HG02973 (cell line): ENCODE data around the gene ACAA2.
"Not testable (repeated sequence)": the region's sequence is repeated elsewhere in the genome, so short reads cannot be mapped to it uniquely, and the experiment has no call there.

Experiments
- ATAC-seq: cut with Tn5 transposase; IDR thresholded peaks from one replicate; pipeline ENCODE4 v1.9.1; 2021; ENCODE audit warnings: moderate library complexity; ENCODE audit not compliant: unreplicated experiment

ACAA2 gene

GRCh38 chr18:49813069-49813318, 339 bp downstream of the ACAA2 start:
- peak; percentile 22 for ATAC-seq

- ATAC-seq = no peak
These were observed 856 bp downstream of the ACAA2 start for GRCh38 chr18:49812286-49813068.

- ATAC-seq = no peak
These were observed 2.0 kb downstream of the ACAA2 start for GRCh38 chr18:49811151-49811938.

- ATAC-seq = not testable (repeated sequence)
These were observed 4.7 kb downstream of the ACAA2 start for GRCh38 chr18:49808553-49809191.

DNA sequence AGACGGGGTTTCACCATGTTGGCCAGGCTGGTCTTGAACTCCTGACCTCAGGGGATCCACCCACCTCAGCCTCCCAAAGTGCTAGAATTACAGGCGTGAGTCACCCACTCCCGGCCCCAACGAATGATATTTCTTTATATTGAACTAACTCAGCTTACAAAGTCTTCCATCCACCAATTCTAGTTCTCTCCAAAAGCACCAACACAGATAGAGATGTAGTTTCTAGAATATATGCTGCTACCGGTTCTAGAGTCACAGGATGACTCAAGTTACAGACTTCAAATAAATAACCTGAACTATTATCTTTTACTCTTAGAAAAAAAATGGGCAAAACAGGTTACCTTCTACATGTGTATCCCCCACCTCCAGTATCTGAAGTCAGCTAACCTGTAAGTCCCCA, 9.2 kb downstream of the ACAA2 start:
- no peak for ATAC-seq

DNA sequence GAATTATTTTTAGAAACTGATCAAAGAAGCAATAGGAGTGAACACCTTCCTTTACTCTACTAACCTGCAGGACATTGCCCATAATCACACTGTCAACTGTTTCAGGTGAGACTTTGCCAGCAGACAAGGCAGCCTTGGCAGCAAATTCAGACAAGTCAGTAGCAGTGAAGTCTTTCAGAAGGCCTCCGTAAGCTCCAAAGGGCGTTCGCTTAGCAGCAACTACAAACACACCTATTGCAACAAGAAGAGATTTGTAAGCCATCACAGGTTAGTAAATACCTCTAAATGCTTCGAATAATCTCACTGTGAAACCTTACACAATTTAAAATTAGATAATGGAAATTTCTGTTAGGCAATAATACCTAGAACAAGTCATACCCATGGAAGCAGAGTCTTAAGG, 10.7 kb downstream of the ACAA2 start:
- no peak for ATAC-seq

DNA sequence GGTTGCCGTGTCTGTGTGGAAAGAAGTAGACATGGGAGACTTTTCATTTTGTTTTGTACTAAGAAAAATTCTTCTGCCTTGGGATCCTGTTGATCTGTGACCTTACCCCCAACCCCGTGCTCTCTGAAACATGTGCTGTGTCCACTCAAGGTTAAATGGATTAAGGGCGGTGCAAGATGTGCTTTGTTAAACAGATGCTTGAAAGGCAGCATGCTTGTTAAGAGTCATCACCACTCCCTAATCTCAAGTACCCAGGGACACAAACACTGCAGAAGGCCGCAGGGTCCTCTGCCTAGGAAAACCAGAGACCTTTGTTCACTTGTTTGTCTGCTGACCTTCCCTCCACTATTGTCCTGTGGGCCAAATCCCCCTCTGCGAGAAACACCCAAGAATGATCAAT, 12.8 kb downstream of the ACAA2 start:
- ATAC-seq = not testable (repeated sequence)

DNA sequence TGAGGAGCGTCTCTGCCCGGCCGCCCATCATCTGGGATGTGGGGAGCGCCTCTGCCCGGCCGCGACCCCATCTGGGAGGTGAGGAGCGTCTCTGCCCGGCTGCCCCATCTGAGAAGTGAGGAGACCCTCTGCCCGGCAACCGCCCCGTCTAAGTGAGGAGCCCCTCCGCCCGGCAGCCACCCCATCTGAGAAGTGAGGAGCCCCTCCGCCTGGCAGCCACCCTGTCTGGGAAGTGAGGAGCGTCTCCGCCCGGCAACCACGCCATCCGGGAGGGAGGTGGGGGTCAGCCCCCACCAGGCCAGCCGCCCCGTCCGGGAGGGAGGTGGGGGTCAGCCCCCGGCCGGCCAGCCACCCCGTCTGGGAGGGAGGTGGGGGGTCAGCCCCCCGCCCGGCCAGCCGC, 13.5 kb downstream of the ACAA2 start:
- ATAC-seq = not testable (repeated sequence)

- ATAC-seq = no peak
These were observed 15.3 kb downstream of the ACAA2 start for GRCh38 chr18:49798001-49798400.

GRCh38 chr18:49795612-49796552, 17.5 kb downstream of the ACAA2 start:
- ATAC-seq = no peak

GRCh38 chr18:49794743-49795142, 18.6 kb downstream of the ACAA2 start:
- no peak for ATAC-seq

DNA sequence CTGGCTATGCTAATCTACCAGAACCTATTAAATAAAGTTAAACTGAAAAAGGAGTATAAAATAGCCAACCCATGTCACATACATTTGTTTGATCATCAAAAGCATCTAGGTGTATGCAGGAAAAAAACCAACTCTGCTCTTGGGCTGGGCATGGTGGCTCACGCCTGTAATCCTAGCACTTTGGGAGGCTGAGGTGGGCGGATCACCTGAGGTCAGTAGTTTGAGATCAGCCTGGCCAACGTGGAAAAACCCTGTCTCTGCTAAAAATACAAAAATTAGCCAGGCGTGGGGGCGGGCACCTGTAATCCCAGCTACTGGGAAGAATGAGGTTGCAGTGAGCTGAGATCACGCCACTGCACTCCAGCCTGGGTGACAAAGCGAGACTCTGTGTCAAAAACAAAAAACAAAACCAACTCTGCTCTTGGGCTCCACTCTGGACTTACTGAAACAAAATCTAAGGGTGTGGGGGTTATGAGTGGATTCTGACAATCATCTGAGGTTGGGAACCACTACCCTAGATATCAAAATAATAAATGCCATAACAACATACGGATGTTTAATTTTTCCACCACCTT, 23.7 kb downstream of the ACAA2 start:
- ATAC-seq = not testable (repeated sequence)

- peak; percentile 53 for ATAC-seq
These were observed 24.9 kb downstream of the ACAA2 start for GRCh38 chr18:49788327-49788898.

GRCh38 chr18:49786019-49786720, 27.2 kb downstream of the ACAA2 start:
- no peak for ATAC-seq

DNA sequence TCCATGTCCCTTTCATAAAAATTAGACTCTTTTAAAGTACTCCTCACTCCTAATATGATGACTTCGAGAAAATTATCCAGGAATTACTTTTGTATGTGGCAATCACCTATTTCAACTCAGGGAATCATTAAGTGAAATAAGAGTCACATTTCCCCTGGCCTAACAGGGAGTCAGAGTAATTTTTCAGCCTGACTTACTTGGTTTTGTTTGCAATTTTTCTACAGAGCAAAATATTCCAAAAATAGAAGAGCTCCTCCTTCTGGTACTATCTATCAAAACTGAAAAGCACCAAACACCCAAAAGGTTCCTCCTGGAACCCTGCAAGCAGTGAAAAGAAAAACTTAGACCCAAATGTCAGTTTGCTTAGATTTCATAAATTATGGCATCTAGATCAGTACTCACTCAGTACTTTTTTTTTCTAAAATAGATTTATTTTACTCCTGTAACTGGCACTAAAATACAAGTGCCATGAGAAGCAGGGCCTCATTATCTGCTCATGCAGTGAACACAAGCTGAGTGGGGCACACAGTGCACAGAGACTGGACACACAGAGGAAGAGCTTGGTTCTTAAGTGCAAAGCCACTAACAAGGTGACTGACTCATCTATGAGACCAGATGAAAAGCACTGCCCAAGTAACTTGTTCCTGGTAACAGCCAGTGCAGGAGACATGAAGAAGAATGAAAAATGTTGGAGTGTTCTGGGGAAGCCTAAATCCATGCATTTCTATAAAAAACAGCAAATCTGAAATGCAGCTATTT, 28.7 kb downstream of the ACAA2 start:
- no peak for ATAC-seq

GRCh38 chr18:49783631-49784030, 29.7 kb downstream of the ACAA2 start:
- ATAC-seq = not testable (repeated sequence)

GRCh38 chr18:49778826-49779465, 34.4 kb downstream of the ACAA2 start:
- ATAC-seq = no peak

- ATAC-seq = no peak
These were observed 44.1 kb downstream of the ACAA2 start for GRCh38 chr18:49769047-49769728.
